Mucosa of descending colon (tissue), 3 donors: Measurements from ENCODE around the gene PLB1. TPM values are rescaled to one million over a fixed set of nuclear protein-coding genes. Genes with fewer than 3 reads are reported as not detected.
A peak's percentile ranks its signal among the peaks of the same experiment; 100 is the strongest.

ENCODE experiments used
- ATAC-seq: fragments of 200-7000 bp; cut with Tn5 transposase; one replicate; pipeline ENCODE4 v1.9.1; 2020; ENCODE audit warnings: mild to moderate bottlenecking, moderate library complexity
- DNase-seq, 3 donors: peaks; one replicate each; pipeline ENCODE4 v3.0.0-alpha.2; 2020
- H3K36me3 ChIP-seq: fragments of 200-600 bp; one replicate; pipeline ENCODE4 v1.8.0; 2021; ENCODE audit warnings: low read depth, mild to moderate bottlenecking
- H3K4me1 ChIP-seq: fragments of 200-600 bp; one replicate; pipeline ENCODE4 v1.8.0; 2021; ENCODE audit warnings: low read depth, mild to moderate bottlenecking
- H3K4me3 ChIP-seq: fragments of 200-600 bp; one replicate; pipeline ENCODE4 v1.8.0; 2021; ENCODE audit warnings: mild to moderate bottlenecking
- H3K9me3 ChIP-seq: fragments of 200-600 bp; one replicate; pipeline ENCODE4 v1.8.0; 2021; ENCODE audit warnings: mild to moderate bottlenecking
- intact Hi-C, 2 donors: fragments of 100-400 bp; cut with DNase I in 1 of 2; cut with micrococcal nuclease in 1 of 2; formaldehyde crosslinking; loops; one replicate each; pipeline versions ENCODE4 v1.11.0 to v1.11.1; 2022; cut with DNase I, micrococcal nuclease
- total RNA-seq, 3 donors: library from RNA; stranded (reverse); fragmentation: NEBNext Ultra II Directional in 2 of 3; extraction: Animal tissue kit (Norgen Biotek cat#: 25700) in 2 of 3; gene quantifications; one replicate each; pipeline versions ENCODE4 v1.2.1 to v1.2.4, GENCODE V29; 2021 to 2023
- TF ChIP-seq, protein P1 (sequence below): fragments of 200-600 bp; IDR thresholded peaks from one replicate; pipeline ENCODE4 v1.8.0; 2022; ENCODE audit warnings: antibody characterized with exemption, mild to moderate bottlenecking
- donor health status: DM: no; HTN: no; CAD: no; lungs with moderate emphysema.
- donor health status: DM: no; HTN: no; CAD: no.
- donor health status: DM: no; HTN: yes; CAD: no.

Gene PLB1
- total RNA-seq, 3 donors from 2014 or later: 2.4 to 4.9 (median 3.6) TPM

GRCh38 chr2:28607730-28608499 lies 112.1 kb downstream of the PLB1 start:
- H3K4me1 ChIP-seq: peaks cover 11% of the 10 kb centered on the region
- TF ChIP-seq, protein P1, sequence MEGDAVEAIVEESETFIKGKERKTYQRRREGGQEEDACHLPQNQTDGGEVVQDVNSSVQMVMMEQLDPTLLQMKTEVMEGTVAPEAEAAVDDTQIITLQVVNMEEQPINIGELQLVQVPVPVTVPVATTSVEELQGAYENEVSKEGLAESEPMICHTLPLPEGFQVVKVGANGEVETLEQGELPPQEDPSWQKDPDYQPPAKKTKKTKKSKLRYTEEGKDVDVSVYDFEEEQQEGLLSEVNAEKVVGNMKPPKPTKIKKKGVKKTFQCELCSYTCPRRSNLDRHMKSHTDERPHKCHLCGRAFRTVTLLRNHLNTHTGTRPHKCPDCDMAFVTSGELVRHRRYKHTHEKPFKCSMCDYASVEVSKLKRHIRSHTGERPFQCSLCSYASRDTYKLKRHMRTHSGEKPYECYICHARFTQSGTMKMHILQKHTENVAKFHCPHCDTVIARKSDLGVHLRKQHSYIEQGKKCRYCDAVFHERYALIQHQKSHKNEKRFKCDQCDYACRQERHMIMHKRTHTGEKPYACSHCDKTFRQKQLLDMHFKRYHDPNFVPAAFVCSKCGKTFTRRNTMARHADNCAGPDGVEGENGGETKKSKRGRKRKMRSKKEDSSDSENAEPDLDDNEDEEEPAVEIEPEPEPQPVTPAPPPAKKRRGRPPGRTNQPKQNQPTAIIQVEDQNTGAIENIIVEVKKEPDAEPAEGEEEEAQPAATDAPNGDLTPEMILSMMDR: no peak
- DNase-seq (no peak), ATAC-seq (no peak)
- no peak overlapping the region for H3K4me3 ChIP-seq
- no peaks in the 10 kb centered on the region for H3K36me3 ChIP-seq
- intact Hi-C loops: no loop called here
- H3K9me3 ChIP-seq: no peaks in the 10 kb centered on the region

- H3K4me3 ChIP-seq: no peak overlapping the region
- intact Hi-C loops: no loop called here
- H3K36me3 ChIP-seq: no peaks in the 10 kb centered on the region
- no peak for DNase-seq
- H3K4me1 ChIP-seq: peaks cover 6% of the 10 kb centered on the region
- TF ChIP-seq, protein P1: no peak
- no peaks in the 10 kb centered on the region for H3K9me3 ChIP-seq
- no peak for ATAC-seq
Observed at GRCh38 chr2:28608500-28609424, 112.9 kb downstream of the PLB1 start.

- TF ChIP-seq, protein P1: no peak
- peaks cover 3% of the 10 kb centered on the region for H3K4me1 ChIP-seq
- DNase-seq: peak in 1 of 3 donors; percentile 35
- no peak overlapping the region for H3K4me3 ChIP-seq
- intact Hi-C loops: no loop called here
- no peaks in the 10 kb centered on the region for H3K36me3 ChIP-seq
- ATAC-seq: peak; percentile 94
- H3K9me3 ChIP-seq: no peaks in the 10 kb centered on the region
Observed at GRCh38 chr2:28610583-28611201, 114.8 kb downstream of the PLB1 start.

DNA sequence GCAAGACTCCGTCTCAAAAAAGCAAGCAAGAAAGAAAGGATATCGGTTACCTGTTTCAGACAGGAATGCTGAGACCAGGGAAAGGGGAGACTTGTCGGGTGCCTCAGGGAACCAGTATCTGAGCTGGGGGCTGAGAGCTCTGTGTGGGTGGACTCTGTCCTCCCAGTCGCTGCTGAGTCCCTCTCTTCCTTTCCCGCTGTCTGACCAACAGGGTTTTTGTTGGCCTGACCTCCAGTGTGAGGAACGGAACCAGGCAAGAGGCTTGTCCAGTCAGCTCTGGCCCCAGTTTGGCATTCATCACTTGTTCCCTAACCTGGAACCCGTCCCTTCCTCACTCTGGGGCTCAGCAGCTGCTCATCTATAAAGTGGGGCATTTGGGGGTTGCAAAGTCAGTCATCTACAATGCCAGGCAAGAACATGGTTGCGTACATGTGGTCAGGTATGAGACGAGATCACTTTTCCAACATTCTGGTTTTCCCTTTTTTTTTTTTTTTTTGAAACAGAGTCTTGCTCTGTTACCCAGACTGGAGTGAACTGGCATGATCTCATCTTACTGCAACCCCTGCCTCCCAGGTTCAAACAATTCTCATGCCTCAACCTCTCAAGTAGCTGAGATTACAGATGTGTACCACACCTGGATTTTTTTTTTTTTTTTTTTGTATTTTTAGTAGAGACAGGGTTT lies 116.4 kb downstream of the PLB1 start:
- TF ChIP-seq, protein P1: no peak
- H3K36me3 ChIP-seq: no peaks in the 10 kb centered on the region
- no peak overlapping the region for H3K4me3 ChIP-seq
- H3K4me1 ChIP-seq: peaks cover 3% of the 10 kb centered on the region
- H3K9me3 ChIP-seq: no peaks in the 10 kb centered on the region
- intact Hi-C loops: no loop called here
- ATAC-seq (no peak), DNase-seq (no peak)

DNA sequence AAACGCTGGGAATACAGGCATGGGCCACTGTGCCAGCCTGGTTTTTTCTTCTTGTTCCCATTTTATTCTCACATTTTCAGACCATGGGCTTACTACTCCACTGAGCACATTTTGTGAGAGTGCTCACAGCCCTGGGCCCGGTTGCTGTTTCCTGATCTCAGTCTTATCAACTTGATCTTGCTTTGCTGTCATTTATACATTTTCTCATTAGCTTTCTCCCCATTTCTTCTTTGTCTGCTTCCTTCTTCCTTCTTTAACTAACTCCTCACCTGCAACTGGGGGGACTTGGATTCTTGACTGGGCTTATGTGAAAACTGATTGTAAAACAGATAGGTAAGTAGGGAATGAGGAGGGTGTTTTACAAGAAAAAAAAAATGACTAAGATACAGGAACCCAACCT lies 117.3 kb downstream of the PLB1 start:
- DNase-seq (no peak), ATAC-seq (no peak)
- no peaks in the 10 kb centered on the region for H3K9me3 ChIP-seq
- intact Hi-C loops: no loop called here
- H3K4me1 ChIP-seq: peaks cover 3% of the 10 kb centered on the region
- TF ChIP-seq, protein P1: no peak
- no peaks in the 10 kb centered on the region for H3K36me3 ChIP-seq
- no peak overlapping the region for H3K4me3 ChIP-seq
